GM12878 (cell line): Measurements from ENCODE around the gene MCTP2.

Source experiments
- CTCF ChIP-seq, 3 experiments: IDR thresholded peaks in 2 of 3; conservative IDR thresholded peaks in 1 of 3; 2 replicates each; pipeline ENCODE4 v1.5.1; 2011; ENCODE audit warnings: low read depth in 3 of 3, low read length in 3 of 3, mild to moderate bottlenecking in 3 of 3, control low read depth in 2 of 3, moderate library complexity in 2 of 3, inconsistent platforms in 1 of 3, mixed read lengths in 1 of 3; ENCODE audit not compliant: control insufficient read depth in 2 of 3, insufficient read depth in 1 of 3; ENCODE audit errors: extremely low read depth in 1 of 3
- EZH2 ChIP-seq: IDR thresholded peaks from 2 replicates; pipeline ENCODE4 v1.6.1; 2012; ENCODE audit warnings: low read depth, mild to moderate bottlenecking, control low read depth, inconsistent platforms, low read length, borderline replicate concordance; ENCODE audit not compliant: control insufficient read depth
- FOXM1 ChIP-seq: IDR thresholded peaks from 2 replicates; pipeline ENCODE4 v1.6.1; 2012; ENCODE audit warnings: low read depth, mild to moderate bottlenecking, inconsistent platforms, low read length, moderate library complexity
- MYC ChIP-seq: IDR thresholded peaks from 2 replicates; pipeline ENCODE4 v1.6.1; 2011; ENCODE audit warnings: mild to moderate bottlenecking, low read length, moderate library complexity, inconsistent platforms; ENCODE audit not compliant: insufficient read depth, insufficient replicate concordance, insufficient read length, severe bottlenecking
- POLR2AphosphoS5 ChIP-seq: IDR thresholded peaks from 2 replicates; pipeline ENCODE4 v1.6.1; 2011; ENCODE audit warnings: mild to moderate bottlenecking, low read length, inconsistent platforms
- SPI1 ChIP-seq: IDR thresholded peaks from 2 replicates; pipeline ENCODE4 v1.6.1; 2011; ENCODE audit warnings: low read depth, mild to moderate bottlenecking, low read length, moderate library complexity, borderline replicate concordance; ENCODE audit not compliant: insufficient read depth
- TAF1 ChIP-seq: IDR thresholded peaks from 2 replicates; pipeline ENCODE4 v1.6.1; 2011; ENCODE audit warnings: mild to moderate bottlenecking, low read depth, low read length, borderline replicate concordance

GRCh38 chr15:94235041-94235440 is 3.7 kb downstream of the MCTP2 start:
- TF ChIP-seq CTCF (IDR thresholded peaks at IDR 0.05 in 2 of 3, conservative IDR thresholded peaks at IDR 0.05 in 1 of 3; ENCODE audit: control insufficient read depth in 2 of 3, extremely low read depth in 1 of 3, insufficient read depth in 1 of 3, low read depth in 3 of 3, low read length in 3 of 3) (no peak), EZH2 (no peak), TAF1 (no peak), SPI1 (no peak), MYC (no peak), POLR2AphosphoS5 (no peak), FOXM1 (no peak)
